Activated gamma-delta T cell treated with anti-CD3 and anti-CD28 coated beads, Interleukin-2, amount 50 U/mL, for 16 hours (primary cell): ENCODE measurements around the gene HINFP.

Experiments used
- DNase-seq: peaks from one replicate; pipeline ENCODE4 v3.0.0-alpha.2; 2020; ENCODE audit warnings: low read depth

HINFP gene, protein sequence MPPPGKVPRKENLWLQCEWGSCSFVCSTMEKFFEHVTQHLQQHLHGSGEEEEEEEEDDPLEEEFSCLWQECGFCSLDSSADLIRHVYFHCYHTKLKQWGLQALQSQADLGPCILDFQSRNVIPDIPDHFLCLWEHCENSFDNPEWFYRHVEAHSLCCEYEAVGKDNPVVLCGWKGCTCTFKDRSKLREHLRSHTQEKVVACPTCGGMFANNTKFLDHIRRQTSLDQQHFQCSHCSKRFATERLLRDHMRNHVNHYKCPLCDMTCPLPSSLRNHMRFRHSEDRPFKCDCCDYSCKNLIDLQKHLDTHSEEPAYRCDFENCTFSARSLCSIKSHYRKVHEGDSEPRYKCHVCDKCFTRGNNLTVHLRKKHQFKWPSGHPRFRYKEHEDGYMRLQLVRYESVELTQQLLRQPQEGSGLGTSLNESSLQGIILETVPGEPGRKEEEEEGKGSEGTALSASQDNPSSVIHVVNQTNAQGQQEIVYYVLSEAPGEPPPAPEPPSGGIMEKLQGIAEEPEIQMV

GRCh38 chr11:119121008-119121810 is at the start of gene HINFP:
Gene HINFP, plus strand, starts transcription at chr11:119121580. Its CDS starts 5,365 bp downstream, at chr11:119126945.
- peak; percentile 100 for DNase-seq

GRCh38 chr11:119077839-119078238 is 43.5 kb upstream of the HINFP start:
- no peak for DNase-seq

DNA sequence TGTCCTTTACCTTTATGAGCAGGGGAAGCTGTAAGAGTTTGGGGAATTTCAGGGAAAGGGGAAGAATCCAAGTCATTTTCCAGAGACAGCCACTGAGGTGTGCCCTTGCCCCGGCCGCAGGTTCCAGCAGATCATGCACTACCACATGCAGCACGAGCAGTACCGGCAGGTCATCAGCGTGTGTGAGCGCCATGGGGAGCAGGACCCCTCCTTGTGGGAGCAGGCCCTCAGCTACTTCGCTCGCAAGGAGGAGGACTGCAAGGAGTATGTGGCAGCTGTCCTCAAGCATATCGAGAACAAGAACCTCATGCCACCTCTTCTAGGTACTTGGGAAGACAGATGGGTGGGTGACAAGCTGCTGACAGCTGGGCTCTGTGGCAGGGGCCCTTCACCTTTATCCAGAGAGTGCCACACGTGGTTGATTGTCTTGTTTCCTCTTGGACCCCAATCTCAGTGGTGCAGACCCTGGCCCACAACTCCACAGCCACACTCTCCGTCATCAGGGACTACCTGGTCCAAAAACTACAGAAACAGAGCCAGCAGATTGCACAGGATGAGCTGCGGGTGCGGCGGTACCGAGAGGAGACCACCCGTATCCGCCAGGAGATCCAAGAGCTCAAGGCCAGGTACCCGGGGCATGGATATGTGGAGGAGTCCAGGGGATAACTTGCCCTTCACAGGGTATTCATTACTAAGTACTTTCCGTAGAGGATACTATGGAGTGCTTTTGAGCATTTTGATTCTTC is 42.5 kb upstream of the HINFP start:
- DNase-seq = no peak

- DNase-seq = no peak
Observed at GRCh38 chr11:119081682-119082260, 39.6 kb upstream of the HINFP start.

GRCh38 chr11:119084663-119085436 is 36.5 kb upstream of the HINFP start, which contains the start of gene HMBS:
Gene HMBS, plus strand, starts transcription at chr11:119084881. Its CDS starts 153 bp downstream, at chr11:119085034.
- DNase-seq = peak; percentile 86

DNA sequence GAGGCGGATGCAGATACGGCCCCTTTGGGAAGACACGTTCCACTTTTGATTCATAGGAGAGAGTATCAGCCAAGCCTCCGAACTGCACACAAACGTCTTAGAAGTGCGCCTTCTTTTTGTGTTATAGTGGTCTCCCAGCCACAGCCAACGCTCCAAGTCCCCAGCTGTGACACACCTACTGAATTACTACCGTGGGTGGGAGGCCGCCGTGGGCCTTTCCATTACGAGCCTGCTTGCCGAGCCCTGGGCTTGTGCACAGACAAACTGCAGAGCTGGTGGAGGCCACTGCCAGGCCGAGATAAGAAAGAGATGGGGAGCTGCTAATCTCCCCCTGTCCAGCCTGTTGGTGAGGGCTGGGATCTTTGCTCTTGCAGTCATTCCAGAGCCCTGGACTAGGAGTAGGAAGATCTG is 35.9 kb upstream of the HINFP start:
- DNase-seq = peak; percentile 9

GRCh38 chr11:119087123-119087522 is 34.3 kb upstream of the HINFP start:
- no peak for DNase-seq

DNA sequence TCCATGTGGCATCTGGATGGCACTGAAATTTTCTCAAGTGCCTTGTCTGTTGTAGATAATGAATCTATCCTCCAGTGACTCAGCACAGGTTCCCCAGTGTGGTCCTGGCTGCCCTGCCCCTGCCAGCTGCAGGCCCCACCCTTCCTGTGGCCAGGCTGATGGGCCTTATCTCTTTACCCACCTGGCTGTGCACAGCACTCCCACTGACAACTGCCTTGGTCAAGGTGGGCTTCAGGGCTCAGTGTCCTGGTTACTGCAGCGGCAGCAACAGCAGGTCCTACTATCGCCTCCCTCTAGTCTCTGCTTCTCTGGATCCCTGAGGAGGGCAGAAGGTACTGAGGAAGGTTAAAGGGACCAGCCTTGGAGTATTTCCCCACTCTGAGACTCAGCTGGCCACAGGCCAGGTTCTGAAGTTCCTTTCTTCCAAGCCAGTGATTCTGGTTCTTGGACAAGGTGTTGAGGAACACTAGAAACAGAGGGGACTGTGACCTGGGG is 33.6 kb upstream of the HINFP start:
- DNase-seq = no peak

- no peak for DNase-seq
Observed at GRCh38 chr11:119088406-119088805, 33.0 kb upstream of the HINFP start.

DNA sequence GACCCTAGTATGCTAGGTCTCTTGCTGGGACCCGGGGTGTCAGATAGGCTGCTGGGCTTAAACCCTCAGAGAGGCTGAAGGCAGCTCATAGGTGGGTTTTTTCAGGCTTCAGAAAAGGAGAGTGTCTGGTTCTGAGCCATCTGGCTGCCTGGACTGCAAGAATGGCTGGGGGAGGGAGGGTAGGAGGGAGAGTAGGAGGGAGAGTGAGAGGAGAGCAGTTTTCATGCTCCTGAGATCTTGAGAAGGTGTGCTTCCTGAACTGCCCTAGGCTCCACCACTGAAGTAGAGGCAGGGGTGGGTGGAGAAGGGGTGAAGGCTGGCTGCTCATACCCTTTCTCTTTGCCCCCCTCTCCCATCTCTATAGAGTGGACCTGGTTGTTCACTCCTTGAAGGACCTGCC is 32.1 kb upstream of the HINFP start:
- no peak for DNase-seq

DNA sequence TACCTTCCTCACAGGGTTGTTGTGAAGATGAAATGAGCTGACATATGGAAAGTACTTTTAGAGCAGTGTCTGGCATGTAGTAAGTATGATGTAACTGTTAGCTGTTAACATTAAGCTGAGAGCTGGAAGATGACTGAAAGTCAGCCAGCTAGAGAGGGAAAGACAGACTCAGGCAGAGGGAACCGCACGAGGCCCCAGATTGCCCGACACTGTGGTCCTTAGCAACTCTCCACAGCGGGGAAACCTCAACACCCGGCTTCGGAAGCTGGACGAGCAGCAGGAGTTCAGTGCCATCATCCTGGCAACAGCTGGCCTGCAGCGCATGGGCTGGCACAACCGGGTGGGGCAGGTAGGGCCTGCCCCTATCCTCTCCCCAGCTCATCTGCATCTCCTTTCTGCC is 30.2 kb upstream of the HINFP start:
- DNase-seq = no peak

GRCh38 chr11:119091966-119092879 is 29.2 kb upstream of the HINFP start:
- no peak for DNase-seq

- DNase-seq = no peak
Observed at GRCh38 chr11:119092880-119093842, 28.2 kb upstream of the HINFP start.

DNA sequence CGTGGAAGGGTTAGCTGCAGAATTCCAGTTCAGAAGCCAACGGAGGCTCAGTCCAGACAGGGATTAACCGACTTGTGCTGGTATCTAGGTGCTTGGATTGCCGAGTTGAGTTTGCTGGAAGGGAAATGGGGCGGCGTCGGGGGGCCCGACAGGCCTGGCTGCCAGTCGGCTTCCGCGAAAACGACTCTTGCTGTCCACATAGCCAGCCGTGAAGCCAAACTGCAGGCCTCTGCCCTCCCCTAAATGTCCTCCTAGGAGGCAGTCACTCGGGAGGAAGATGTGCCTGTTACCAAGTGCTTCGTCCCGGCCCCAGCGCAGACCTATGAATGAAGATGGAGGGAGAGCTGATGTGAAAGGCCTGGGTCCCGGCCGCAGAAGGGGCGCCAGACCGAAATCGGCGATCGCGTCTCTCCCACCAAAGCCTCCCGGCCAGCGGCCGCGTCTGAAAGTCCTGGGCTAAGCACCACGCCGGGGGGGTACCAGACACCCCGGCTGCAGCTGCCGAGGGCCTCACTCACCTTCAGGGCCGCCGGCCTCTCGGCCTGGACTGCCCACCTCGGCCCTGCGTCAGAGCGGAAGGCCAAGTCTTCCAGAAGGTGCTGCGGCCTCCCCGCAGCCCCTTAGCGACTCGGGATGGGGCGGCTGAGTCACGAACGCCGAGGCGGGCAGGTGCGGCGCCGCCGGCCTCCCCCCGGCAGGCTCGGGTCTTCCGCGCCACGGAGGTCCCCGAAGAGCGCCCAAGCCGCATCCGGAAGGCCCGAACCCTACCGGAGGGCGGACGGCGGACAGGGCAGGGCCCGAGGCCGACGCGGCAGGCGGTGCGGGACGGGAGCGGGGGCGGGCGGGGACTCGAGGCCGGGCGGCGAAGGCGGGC is 27.2 kb upstream of the HINFP start:
- DNase-seq = no peak

- peak; percentile 49 for DNase-seq
Observed at GRCh38 chr11:119094816-119095065, 26.6 kb upstream of the HINFP start.

GRCh38 chr11:119095066-119095880 is 26.1 kb upstream of the HINFP start:
- DNase-seq = peak; percentile 99

- no peak for DNase-seq
Observed at GRCh38 chr11:119099711-119100110, 21.7 kb upstream of the HINFP start.
